SK-N-SH treated with all-trans-retinoic acid at 6 μM for 48 hours (cell line): ENCODE results near the gene RACK1.

ENCODE experiments used
- ARNTL ChIP-seq: fragments of 450-650 bp; formaldehyde crosslinking; IDR thresholded peaks from 2 replicates; pipeline ENCODE4 v1.5.0; 2020; ENCODE audit warnings: low read depth, mild to moderate bottlenecking, moderate library complexity, borderline replicate concordance
- BACH2 ChIP-seq: fragments of 250-450 bp; sonication (Bioruptor Pico); IDR thresholded peaks from 2 replicates; pipeline ENCODE4 v1.9.0; 2021; ENCODE audit warnings: mild to moderate bottlenecking, borderline replicate concordance
- CSDC2 ChIP-seq: fragments of 250-450 bp; sonication (Bioruptor Pico); IDR thresholded peaks from 2 replicates; pipeline ENCODE4 v1.5.0; 2020; ENCODE audit warnings: mild to moderate bottlenecking, moderate library complexity
- ESRRG ChIP-seq: fragments of 250-450 bp; sonication (Bioruptor Pico); IDR thresholded peaks from 2 replicates; pipeline ENCODE4 v1.6.1; 2021; ENCODE audit warnings: mild to moderate bottlenecking
- OSR1 ChIP-seq: fragments of 250-450 bp; sonication (Bioruptor Pico); IDR thresholded peaks from 2 replicates; pipeline ENCODE4 v1.8.0; 2022; ENCODE audit warnings: moderate library complexity, mild to moderate bottlenecking, inconsistent platforms
- RARB ChIP-seq: fragments of 250-450 bp; sonication (Bioruptor Pico); IDR thresholded peaks from 2 replicates; pipeline ENCODE4 v1.8.0; 2021; ENCODE audit warnings: mild to moderate bottlenecking, moderate library complexity
- ZNF565 ChIP-seq: fragments of 450-650 bp; formaldehyde crosslinking; conservative IDR thresholded peaks from 2 replicates; pipeline ENCODE4 v1.5.0; 2020; ENCODE audit warnings: low read depth, mild to moderate bottlenecking, moderate library complexity
- ZNF70 ChIP-seq: fragments of 450-650 bp; formaldehyde crosslinking; IDR thresholded peaks from 2 replicates; pipeline ENCODE4 v1.5.0; 2020; ENCODE audit warnings: mild to moderate bottlenecking, moderate library complexity
- ZNF8 ChIP-seq: fragments of 450-650 bp; formaldehyde crosslinking; IDR thresholded peaks from 2 replicates; pipeline ENCODE4 v1.5.0; 2020; ENCODE audit warnings: mild to moderate bottlenecking, moderate library complexity
- TF ChIP-seq, protein P1 (sequence below): fragments of 250-450 bp; sonication (Bioruptor Pico); IDR thresholded peaks from 2 replicates; pipeline ENCODE4 v1.5.1; 2021; ENCODE audit warnings: mild to moderate bottlenecking, moderate library complexity
- TF ChIP-seq, protein P2 (sequence below): fragments of 250-450 bp; sonication (Bioruptor Pico); IDR thresholded peaks from 2 replicates; pipeline ENCODE4 v1.8.0; 2020; ENCODE audit warnings: mild to moderate bottlenecking, moderate library complexity, borderline replicate concordance
- TF ChIP-seq, protein P3 (sequence below): fragments of 250-450 bp; sonication (Bioruptor Pico); IDR thresholded peaks from 2 replicates; pipeline ENCODE4 v1.5.1; 2020; ENCODE audit warnings: low read depth, mild to moderate bottlenecking, moderate library complexity

DNA sequence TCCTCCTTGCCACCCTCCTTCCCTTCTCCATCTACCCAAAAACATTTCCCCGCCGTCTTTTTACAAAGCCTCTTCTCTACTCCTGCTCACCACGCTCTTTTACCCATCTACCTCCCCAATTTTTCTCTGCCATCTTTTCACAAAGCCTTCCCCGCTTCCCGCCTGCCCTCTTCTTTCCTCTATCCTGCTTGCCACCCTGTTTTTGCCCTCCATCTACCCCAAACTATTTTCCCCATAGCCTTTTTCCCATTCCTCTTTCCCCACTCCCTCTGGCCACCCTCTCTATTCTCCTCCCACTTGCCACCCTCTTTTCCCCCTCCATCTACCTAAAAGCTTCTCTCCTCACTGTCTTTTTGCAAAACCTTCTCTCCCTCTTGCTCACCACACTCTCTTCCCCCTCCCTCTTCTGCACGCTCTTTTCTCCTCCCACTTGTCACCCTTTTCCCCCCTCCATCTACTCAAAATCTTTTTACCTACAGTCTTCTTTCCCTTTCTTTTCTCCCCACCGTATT, 36.6 kb upstream of the RACK1 start:
- TF ChIP-seq ZNF565 (CRISPR knock-in tag) = no peak
- no peak for TF ChIP-seq ZNF8 (CRISPR knock-in tag)
- no peak for TF ChIP-seq RARB (CRISPR knock-in tag)
- TF ChIP-seq ARNTL (CRISPR knock-in tag) = no peak
- TF ChIP-seq ESRRG (CRISPR knock-in tag) = no peak
- TF ChIP-seq, protein P1, sequence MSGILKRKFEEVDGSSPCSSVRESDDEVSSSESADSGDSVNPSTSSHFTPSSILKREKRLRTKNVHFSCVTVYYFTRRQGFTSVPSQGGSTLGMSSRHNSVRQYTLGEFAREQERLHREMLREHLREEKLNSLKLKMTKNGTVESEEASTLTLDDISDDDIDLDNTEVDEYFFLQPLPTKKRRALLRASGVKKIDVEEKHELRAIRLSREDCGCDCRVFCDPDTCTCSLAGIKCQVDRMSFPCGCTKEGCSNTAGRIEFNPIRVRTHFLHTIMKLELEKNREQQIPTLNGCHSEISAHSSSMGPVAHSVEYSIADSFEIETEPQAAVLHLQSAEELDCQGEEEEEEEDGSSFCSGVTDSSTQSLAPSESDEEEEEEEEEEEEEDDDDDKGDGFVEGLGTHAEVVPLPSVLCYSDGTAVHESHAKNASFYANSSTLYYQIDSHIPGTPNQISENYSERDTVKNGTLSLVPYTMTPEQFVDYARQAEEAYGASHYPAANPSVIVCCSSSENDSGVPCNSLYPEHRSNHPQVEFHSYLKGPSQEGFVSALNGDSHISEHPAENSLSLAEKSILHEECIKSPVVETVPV (CRISPR knock-in tag) = no peak
- no peak for TF ChIP-seq CSDC2 (CRISPR knock-in tag)
- no peak for TF ChIP-seq BACH2 (CRISPR knock-in tag)
- TF ChIP-seq OSR1 = no peak
- TF ChIP-seq, protein P2, sequence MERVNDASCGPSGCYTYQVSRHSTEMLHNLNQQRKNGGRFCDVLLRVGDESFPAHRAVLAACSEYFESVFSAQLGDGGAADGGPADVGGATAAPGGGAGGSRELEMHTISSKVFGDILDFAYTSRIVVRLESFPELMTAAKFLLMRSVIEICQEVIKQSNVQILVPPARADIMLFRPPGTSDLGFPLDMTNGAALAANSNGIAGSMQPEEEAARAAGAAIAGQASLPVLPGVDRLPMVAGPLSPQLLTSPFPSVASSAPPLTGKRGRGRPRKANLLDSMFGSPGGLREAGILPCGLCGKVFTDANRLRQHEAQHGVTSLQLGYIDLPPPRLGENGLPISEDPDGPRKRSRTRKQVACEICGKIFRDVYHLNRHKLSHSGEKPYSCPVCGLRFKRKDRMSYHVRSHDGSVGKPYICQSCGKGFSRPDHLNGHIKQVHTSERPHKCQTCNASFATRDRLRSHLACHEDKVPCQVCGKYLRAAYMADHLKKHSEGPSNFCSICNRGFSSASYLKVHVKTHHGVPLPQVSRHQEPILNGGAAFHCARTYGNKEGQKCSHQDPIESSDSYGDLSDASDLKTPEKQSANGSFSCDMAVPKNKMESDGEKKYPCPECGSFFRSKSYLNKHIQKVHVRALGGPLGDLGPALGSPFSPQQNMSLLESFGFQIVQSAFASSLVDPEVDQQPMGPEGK = no peak
- TF ChIP-seq, protein P3, sequence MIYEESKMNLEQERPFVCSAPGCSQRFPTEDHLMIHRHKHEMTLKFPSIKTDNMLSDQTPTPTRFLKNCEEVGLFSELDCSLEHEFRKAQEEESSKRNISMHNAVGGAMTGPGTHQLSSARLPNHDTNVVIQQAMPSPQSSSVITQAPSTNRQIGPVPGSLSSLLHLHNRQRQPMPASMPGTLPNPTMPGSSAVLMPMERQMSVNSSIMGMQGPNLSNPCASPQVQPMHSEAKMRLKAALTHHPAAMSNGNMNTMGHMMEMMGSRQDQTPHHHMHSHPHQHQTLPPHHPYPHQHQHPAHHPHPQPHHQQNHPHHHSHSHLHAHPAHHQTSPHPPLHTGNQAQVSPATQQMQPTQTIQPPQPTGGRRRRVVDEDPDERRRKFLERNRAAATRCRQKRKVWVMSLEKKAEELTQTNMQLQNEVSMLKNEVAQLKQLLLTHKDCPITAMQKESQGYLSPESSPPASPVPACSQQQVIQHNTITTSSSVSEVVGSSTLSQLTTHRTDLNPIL (CRISPR knock-in tag) = no peak
- no peak for TF ChIP-seq ZNF70
